Glomerular visceral epithelial cell (primary cell): ENCODE measurements around the gene KCNN3.

ENCODE experiments used
- DNase-seq: peaks from one replicate; pipeline ENCODE4 v3.0.0-alpha.2; 2016; ENCODE audit errors: extremely low spot score

KCNN3 gene

GRCh38 chr1:154750681-154751665, 119.1 kb downstream of the KCNN3 start:
- no peak for DNase-seq

GRCh38 chr1:154749078-154749760, 120.9 kb downstream of the KCNN3 start:
- DNase-seq: peak; percentile 33

- no peak for DNase-seq
Observed at GRCh38 chr1:154748405-154748775, 121.7 kb downstream of the KCNN3 start.

- no peak for DNase-seq
Observed at GRCh38 chr1:154747740-154748404, 122.2 kb downstream of the KCNN3 start.

- no peak for DNase-seq
Observed at GRCh38 chr1:154747380-154747739, 122.7 kb downstream of the KCNN3 start.

DNA sequence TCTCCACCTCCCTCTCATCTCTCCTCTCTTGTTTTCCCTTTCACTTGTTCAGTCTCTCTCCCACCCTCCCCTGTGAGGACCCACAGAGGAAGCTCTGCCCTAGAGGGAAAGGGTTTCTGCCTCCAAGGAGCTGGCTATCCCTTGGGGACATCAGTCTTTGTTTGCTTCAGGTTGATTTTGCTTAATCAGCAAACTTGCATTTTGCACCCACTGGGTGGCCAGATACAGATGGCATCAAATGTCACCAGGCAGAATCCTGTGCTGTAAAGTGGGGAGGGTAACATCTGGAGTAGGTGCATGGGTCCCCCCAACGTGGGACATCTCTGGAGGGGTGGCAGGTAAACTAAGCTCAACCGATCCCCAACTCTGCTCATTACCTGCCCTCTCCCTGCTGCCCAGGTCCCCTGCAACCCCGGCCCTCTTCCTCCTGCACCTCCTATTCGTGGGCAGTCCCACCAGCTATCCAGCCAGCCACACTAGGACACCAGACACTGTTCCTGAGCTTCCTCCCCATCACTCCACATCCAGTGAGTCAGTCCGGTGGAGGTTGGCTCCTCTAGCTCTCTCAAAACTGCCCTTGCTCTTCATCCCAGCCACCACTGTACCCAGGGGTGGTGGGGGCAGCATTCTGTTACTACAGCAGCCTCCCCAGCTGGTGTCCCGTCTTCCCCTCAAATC, 123.3 kb downstream of the KCNN3 start:
- DNase-seq: no peak

- DNase-seq: no peak
Observed at GRCh38 chr1:154745750-154746425, 124.2 kb downstream of the KCNN3 start.

- DNase-seq: no peak
Observed at GRCh38 chr1:154745286-154745731, 124.8 kb downstream of the KCNN3 start.

GRCh38 chr1:154744352-154745035, 125.6 kb downstream of the KCNN3 start:
- no peak for DNase-seq

DNA sequence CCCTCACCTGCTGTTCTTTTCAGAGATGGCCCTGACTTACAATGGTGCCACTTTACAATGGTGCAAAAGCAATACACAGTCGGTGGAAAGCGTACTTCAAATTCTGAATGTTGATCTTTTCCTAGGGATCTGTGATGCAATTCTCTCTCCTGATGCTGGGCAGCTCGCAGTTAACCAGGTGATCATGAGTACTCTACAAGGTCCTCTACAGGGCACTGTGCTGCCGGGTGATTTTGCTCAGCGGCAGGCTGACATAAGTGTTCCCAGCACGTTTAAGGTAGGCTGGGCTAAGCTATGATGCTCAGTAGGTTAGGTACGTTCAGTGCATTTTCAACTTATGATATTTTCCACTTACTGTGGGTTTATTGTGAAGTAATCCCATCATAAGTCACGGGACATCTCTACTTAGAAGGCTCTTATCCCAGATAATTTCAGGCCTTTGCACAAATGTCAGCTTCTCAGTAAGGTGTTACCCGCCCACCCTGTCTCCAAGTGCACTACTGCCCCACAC, 126.5 kb downstream of the KCNN3 start:
- DNase-seq: no peak

- DNase-seq: no peak
Observed at GRCh38 chr1:154742606-154743005, 127.5 kb downstream of the KCNN3 start.

- no peak for DNase-seq
Observed at GRCh38 chr1:154741741-154742495, 128.2 kb downstream of the KCNN3 start.

- no peak for DNase-seq
Observed at GRCh38 chr1:154741327-154741726, 128.8 kb downstream of the KCNN3 start.

GRCh38 chr1:154739654-154740053, 130.4 kb downstream of the KCNN3 start:
- no peak for DNase-seq

DNA sequence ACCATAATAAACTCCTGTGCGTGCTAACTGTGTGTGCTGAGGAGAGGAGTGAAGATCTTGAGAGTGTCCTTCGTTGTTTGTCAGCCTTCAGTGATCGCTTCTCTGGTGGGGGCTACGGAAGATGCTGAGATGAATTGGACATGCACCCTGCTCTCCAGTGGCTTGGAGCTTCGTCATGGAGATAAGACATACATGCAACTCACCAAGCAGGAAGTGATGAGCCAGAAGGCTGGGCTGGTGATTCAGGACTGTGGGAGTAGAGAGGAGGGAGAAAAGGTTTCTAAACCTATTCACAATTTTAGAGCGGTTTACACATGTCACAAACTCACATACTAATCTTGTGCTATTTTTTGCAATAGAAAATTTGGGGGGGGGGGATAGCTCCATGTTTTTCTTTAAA, 133.2 kb downstream of the KCNN3 start:
- no peak for DNase-seq

- no peak for DNase-seq
Observed at GRCh38 chr1:154735804-154736168, 134.3 kb downstream of the KCNN3 start.

GRCh38 chr1:154735061-154735803, 134.8 kb downstream of the KCNN3 start:
- DNase-seq: no peak

GRCh38 chr1:154733621-154734020, 136.5 kb downstream of the KCNN3 start:
- no peak for DNase-seq

DNA sequence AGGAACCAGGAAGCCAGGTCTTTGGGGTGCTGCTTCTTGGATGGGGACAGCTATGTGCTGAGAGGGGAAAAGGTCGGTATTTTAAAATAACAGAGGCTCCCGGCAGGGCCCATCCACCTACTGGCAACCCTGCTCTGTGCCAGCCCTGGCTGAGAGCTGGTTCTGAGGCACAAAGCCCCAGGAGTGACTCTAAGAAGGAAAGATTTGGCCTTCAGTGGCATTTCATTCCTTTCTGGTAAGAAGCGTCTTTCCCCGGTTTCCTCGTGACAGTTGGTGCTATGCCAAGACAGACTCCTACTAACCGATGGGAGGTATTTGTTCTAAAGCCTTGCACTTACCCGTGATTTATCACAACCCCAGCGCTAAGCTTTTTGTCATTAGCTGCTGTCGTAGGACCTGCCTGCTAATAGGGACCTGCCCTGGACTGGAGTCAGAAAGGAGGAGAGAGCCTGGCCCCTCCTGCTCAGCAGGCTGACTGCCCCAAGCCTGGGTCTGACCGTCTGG, 139.0 kb downstream of the KCNN3 start:
- no peak for DNase-seq
